Measurements from ENCODE around the gene GP9. TPM values are rescaled to one million over a fixed set of nuclear protein-coding genes. Genes with fewer than 3 reads are reported as not detected.
"Not testable (repeated sequence)": the region's sequence is repeated elsewhere in the genome, so short reads cannot be mapped to it uniquely, and the experiment has no call there.

GP9 gene
- total RNA-seq, 1 donor from 2014 or later = not detected

DNA sequence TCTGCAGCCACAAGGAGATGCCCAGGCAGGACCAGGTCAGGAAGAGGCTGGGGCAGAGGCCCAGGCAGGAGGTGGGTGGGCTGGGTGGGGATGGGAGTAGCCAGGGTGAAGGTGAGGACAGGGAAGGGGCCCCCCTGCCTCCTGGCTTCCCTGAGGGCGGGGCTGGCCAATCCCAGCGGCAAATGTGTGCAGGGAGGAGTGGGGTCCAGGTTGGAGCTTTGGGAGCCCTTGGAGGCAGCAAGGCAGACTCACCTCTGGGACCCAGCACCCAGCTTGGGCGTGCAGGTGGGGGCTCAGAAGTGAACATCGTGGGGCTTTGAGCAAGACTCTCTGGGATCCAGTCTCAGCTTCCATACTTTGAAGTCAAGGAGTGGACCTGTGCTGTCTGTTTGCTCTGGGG is 25.2 kb downstream of the GP9 start:
- TF ChIP-seq, protein P1, sequence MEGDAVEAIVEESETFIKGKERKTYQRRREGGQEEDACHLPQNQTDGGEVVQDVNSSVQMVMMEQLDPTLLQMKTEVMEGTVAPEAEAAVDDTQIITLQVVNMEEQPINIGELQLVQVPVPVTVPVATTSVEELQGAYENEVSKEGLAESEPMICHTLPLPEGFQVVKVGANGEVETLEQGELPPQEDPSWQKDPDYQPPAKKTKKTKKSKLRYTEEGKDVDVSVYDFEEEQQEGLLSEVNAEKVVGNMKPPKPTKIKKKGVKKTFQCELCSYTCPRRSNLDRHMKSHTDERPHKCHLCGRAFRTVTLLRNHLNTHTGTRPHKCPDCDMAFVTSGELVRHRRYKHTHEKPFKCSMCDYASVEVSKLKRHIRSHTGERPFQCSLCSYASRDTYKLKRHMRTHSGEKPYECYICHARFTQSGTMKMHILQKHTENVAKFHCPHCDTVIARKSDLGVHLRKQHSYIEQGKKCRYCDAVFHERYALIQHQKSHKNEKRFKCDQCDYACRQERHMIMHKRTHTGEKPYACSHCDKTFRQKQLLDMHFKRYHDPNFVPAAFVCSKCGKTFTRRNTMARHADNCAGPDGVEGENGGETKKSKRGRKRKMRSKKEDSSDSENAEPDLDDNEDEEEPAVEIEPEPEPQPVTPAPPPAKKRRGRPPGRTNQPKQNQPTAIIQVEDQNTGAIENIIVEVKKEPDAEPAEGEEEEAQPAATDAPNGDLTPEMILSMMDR (IDR thresholded peaks at IDR 0.05) = no peak
- no peak for DNase-seq (ENCODE audit: extremely low spot score, unreplicated experiment)
- no peaks in the 10 kb centered on the region for H3K27me3 Mint-ChIP-seq (ENCODE audit: unreplicated experiment)
- H3K4me1 Mint-ChIP-seq (ENCODE audit: unreplicated experiment) = no peaks in the 10 kb centered on the region
- H3K9me3 Mint-ChIP-seq (ENCODE audit: unreplicated experiment) = no peaks in the 10 kb centered on the region
- H3K36me3 Mint-ChIP-seq (ENCODE audit: unreplicated experiment) = no peaks in the 10 kb centered on the region
- no peak overlapping the region for H3K4me3 Mint-ChIP-seq (ENCODE audit: unreplicated experiment)
- H3K27ac Mint-ChIP-seq (ENCODE audit: unreplicated experiment) = no peak overlapping the region

DNA sequence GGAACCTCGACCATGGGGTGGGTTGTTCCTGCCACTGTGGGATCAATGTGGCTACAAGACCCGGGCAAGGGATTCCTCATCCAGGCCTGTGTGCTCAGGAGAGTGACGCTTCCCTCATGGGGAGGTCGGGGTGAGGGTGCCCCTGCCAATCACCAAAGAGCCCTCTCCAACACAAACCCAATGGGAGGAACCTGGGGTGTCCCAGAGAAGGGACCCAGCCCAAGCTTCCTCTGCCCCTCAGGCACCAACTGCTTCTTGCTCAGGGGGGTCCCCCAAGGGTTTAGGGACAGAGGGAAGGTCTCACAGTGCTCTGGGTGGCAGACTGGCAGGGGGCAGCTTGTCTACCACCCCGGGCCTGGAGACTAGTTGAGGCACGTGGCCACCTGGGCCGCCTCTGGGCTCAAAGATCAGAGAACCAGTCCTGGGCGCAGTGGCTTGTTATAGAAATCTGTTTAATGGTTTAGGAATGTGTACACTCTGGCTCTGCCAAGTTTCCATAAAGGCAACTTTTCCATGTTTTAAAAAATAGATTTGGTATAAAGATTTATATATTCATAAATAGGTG is 26.6 kb downstream of the GP9 start:
- Mint-ChIP-seq H3K36me3 (ENCODE audit: unreplicated experiment) (peaks cover 2% of the 10 kb centered on the region), H3K4me1 (ENCODE audit: unreplicated experiment) (no peaks in the 10 kb centered on the region), H3K9me3 (ENCODE audit: unreplicated experiment) (no peaks in the 10 kb centered on the region), H3K27ac (ENCODE audit: unreplicated experiment) (no peak overlapping the region), H3K4me3 (ENCODE audit: unreplicated experiment) (no peak overlapping the region), H3K27me3 (ENCODE audit: unreplicated experiment) (no peaks in the 10 kb centered on the region)
- no peak for DNase-seq (ENCODE audit: extremely low spot score, unreplicated experiment)
- TF ChIP-seq, protein P1 (IDR thresholded peaks at IDR 0.05) = no peak

- H3K9me3 Mint-ChIP-seq (ENCODE audit: unreplicated experiment); DNase-seq (ENCODE audit: extremely low spot score, unreplicated experiment); H3K27ac Mint-ChIP-seq (ENCODE audit: unreplicated experiment); H3K27me3 Mint-ChIP-seq (ENCODE audit: unreplicated experiment); H3K36me3 Mint-ChIP-seq (ENCODE audit: unreplicated experiment); H3K4me1 Mint-ChIP-seq (ENCODE audit: unreplicated experiment); H3K4me3 Mint-ChIP-seq (ENCODE audit: unreplicated experiment): not testable (repeated sequence)
Observed at GRCh38 chr3:129087904-129088303, 27.3 kb downstream of the GP9 start.

DNA sequence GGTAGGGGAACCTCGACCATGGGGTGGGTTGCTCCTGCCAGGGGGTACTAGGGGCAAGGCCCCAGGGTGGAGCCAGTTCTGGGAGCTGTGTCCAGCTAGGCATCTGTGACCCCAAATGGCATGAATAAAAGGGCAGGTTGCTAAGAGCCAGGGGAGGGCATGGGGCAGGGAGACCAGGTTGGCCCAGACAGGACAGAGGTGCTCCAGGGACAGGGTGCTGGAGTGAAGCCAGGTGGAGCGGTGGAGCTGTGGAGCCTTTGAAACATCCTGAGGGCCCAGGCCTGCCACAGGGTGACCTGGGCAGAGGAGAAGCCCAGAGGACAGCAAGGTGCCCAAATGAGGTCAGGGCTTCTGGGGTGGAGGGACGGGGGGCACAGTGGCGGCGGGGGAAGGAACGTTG is 27.7 kb downstream of the GP9 start:
- H3K4me3 Mint-ChIP-seq (ENCODE audit: unreplicated experiment); H3K4me1 Mint-ChIP-seq (ENCODE audit: unreplicated experiment); H3K27ac Mint-ChIP-seq (ENCODE audit: unreplicated experiment); H3K36me3 Mint-ChIP-seq (ENCODE audit: unreplicated experiment); DNase-seq (ENCODE audit: extremely low spot score, unreplicated experiment); H3K27me3 Mint-ChIP-seq (ENCODE audit: unreplicated experiment); H3K9me3 Mint-ChIP-seq (ENCODE audit: unreplicated experiment): not testable (repeated sequence)

- Mint-ChIP-seq H3K4me3 (ENCODE audit: unreplicated experiment) (no peak overlapping the region), H3K36me3 (ENCODE audit: unreplicated experiment) (peaks cover 19% of the 10 kb centered on the region), H3K9me3 (ENCODE audit: unreplicated experiment) (peaks cover 4% of the 10 kb centered on the region), H3K27me3 (ENCODE audit: unreplicated experiment) (no peaks in the 10 kb centered on the region), H3K27ac (ENCODE audit: unreplicated experiment) (no peak overlapping the region), H3K4me1 (ENCODE audit: unreplicated experiment) (no peaks in the 10 kb centered on the region)
- TF ChIP-seq, protein P1 (IDR thresholded peaks at IDR 0.05) = no peak
- no peak for DNase-seq (ENCODE audit: extremely low spot score, unreplicated experiment)
Observed at GRCh38 chr3:129095285-129095684, 34.7 kb downstream of the GP9 start.

GRCh38 chr3:129100274-129100673 is 39.7 kb downstream of the GP9 start:
- no peak for DNase-seq (ENCODE audit: extremely low spot score, unreplicated experiment)
- H3K27me3 Mint-ChIP-seq (ENCODE audit: unreplicated experiment) = no peaks in the 10 kb centered on the region
- peaks cover 4% of the 10 kb centered on the region for H3K9me3 Mint-ChIP-seq (ENCODE audit: unreplicated experiment)
- H3K4me1 Mint-ChIP-seq (ENCODE audit: unreplicated experiment) = no peaks in the 10 kb centered on the region
- H3K27ac Mint-ChIP-seq (ENCODE audit: unreplicated experiment) = no peak overlapping the region
- no peak overlapping the region for H3K4me3 Mint-ChIP-seq (ENCODE audit: unreplicated experiment)
- TF ChIP-seq, protein P1 (IDR thresholded peaks at IDR 0.05) = no peak
- peaks cover 19% of the 10 kb centered on the region for H3K36me3 Mint-ChIP-seq (ENCODE audit: unreplicated experiment)
